IPS-NIHi11 (cell line): Measurements from ENCODE around the gene TNNT2.

ENCODE experiments used
- DNase-seq: peaks from one replicate; pipeline ENCODE4 v3.0.0; 2012; ENCODE audit warnings: mixed read lengths, low spot score

TNNT2 gene

GRCh38 chr1:201356701-201357100, 20.8 kb downstream of the TNNT2 start:
- DNase-seq = no peak

- DNase-seq = no peak
Measured at GRCh38 chr1:201356236-201356635, 21.2 kb downstream of the TNNT2 start.

DNA sequence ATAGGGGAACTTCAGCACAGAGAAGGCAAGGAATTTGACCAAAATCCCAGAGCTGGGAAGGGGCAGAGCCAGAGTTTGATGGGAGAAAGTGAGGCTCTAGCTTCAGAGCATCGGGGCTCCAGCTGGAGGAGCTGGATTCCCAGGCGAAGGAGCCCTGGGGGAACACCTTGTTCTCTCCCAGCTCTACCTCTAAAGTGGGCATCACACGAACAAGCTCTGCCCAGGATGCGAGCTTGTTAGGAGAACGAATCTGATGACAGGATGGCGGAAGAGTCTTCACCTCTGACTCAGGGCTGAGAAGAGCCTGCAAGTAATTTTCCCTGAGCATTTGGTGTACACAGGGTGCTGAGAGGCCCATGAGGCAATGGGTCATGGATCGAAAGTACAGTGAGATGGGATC, 22.0 kb downstream of the TNNT2 start:
- DNase-seq = no peak

GRCh38 chr1:201354901-201355295, 22.6 kb downstream of the TNNT2 start:
- DNase-seq = no peak

DNA sequence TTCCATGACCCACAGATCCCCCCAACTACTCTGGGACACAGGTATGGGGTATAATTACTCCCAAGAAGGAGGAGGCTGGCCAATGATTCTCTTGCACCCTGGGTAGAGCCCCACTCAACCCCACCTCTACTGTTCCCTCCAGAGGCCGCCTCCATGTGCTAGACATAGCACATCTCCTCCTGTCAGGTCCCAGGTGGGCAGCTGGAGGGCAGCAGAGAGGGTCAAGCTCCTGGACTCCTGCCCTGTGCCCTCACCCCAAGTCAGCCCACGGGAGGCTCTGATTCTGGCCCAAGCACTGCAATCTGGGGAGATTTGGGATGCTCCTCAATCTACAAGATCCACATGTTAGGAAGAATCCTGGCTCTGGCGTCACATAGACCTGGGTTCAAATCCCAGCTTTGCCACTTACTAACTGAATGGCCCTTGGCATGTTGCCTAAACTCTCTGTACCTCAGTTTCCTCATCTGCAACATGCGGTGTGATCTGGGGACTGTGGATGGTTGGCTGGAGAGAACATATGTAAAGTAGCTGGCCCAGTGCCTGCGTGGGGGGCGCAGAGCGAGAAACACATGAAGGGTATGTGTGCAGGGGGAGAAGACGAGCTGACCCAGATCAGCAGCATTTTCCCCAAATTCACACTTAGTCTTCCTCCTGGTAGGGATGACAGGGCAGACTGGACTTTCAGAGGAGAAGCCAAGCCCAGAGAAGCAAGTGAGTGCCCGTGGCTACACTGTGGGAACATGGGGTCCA, 23.2 kb downstream of the TNNT2 start:
- peak; percentile 37 for DNase-seq

GRCh38 chr1:201353186-201353940, 24.1 kb downstream of the TNNT2 start:
- DNase-seq = peak; percentile 40

GRCh38 chr1:201351617-201352016, 25.9 kb downstream of the TNNT2 start:
- DNase-seq = no peak

GRCh38 chr1:201350884-201351283, 26.6 kb downstream of the TNNT2 start:
- no peak for DNase-seq

- DNase-seq = no peak
Measured at GRCh38 chr1:201350361-201350725, 27.1 kb downstream of the TNNT2 start.

- no peak for DNase-seq
Measured at GRCh38 chr1:201349092-201349491, 28.4 kb downstream of the TNNT2 start.

DNA sequence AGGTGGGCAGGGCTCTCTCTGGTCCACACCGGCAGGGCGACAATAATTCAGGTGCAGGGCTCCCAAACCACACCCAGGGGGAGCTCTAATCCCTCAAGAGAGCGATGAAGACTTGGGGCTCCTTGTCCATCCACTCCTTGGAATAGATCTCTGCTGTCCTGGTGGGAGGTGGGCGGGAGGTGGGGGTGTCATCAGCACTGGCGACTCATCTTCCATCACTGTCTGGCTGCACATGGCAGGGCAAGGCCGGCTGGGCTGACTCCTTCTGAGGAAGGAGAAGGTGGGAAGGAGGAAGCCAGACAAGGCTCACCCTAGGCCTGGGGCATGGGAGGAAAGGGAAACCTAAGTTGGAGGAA, 29.3 kb downstream of the TNNT2 start:
- peak; percentile 92 for DNase-seq

- DNase-seq = no peak
Measured at GRCh38 chr1:201347498-201348210, 29.8 kb downstream of the TNNT2 start.

- no peak for DNase-seq
Measured at GRCh38 chr1:201346987-201347386, 30.5 kb downstream of the TNNT2 start.

DNA sequence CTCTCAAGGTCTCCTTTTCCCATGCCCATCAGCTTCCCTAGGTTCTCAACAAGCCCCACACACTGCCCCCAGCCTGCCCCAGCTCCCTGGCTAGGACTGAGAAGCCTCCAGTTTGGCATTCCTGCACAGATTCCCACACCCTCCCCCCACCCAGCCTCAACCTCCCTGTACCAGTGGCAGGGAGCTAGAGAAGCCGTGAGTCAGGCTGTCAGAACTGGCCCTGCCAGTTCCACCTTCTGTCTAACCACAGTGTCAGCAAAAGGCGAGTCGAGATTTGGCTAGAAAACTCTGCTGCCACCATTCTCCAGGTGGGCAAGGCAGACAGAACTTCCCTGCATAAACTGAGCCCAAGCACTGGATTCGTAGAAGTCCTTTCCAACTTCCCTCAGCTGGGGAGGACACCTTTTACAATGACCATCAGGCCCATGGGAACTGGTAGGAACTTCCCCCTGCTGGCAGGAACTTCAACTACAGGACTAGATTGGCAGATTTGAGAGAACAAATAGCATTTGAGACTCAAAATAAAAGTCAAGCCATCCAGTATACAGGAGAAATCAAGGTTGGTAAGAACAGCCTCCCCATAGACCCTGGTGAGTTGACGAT, 31.0 kb downstream of the TNNT2 start:
- DNase-seq = peak; percentile 69

- no peak for DNase-seq
Measured at GRCh38 chr1:201345081-201345355, 32.5 kb downstream of the TNNT2 start.

GRCh38 chr1:201344206-201345080, 33.0 kb downstream of the TNNT2 start:
- DNase-seq = no peak

DNA sequence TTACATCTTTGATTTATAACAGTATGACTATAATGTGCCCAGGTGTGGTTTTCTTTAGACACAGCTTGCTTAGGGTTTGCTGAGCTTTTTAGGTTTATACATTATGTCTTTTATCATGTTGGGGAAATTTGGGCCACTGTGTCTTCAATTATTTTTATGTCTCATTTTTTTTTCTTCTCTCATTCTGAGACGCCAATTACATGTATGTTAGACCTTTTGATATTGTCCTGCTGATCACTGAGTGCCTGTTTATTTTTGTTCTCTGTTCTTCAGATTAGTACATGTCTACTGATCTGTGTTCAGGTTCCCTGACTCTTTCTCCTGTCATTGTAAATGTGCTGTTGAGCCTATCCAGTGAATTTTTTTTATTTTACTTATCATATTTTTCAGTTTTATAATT, 36.1 kb downstream of the TNNT2 start:
- no peak for DNase-seq

- DNase-seq = no peak
Measured at GRCh38 chr1:201336711-201337450, 40.6 kb downstream of the TNNT2 start.

DNA sequence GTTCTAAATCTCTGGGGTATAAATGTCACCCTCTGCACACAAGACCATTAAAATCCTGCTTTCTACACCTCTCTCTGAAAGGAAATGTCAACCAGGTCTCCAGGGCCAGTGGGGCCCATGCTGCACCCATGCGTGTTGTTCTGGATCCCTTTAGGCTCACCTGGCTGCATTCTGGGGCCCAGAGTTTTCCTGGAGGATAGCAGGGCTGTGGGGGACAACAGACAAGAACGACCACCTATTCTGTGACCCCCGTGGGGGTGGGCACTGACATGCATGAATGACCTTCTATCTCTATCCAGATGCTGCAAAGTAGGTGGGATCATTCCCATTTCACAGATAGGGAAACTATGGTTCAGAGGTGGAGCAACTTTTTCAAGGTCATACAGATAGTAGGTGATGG, 41.6 kb downstream of the TNNT2 start:
- no peak for DNase-seq

GRCh38 chr1:201335174-201335870, 42.2 kb downstream of the TNNT2 start:
- DNase-seq = no peak
